GM20431 (cell line): ENCODE data around the gene SLC2A5.
"Not testable (repeated sequence)": the region's sequence is repeated elsewhere in the genome, so short reads cannot be mapped to it uniquely, and the experiment has no call there.

Experiments used
- in situ Hi-C: fragments of 300-500 bp; cut with MseI, MboI; formaldehyde crosslinking; loops from one replicate; pipeline ENCODE4 v1.15.0; 2020; ENCODE audit warnings: low sequenced_read_pairs; ENCODE audit not compliant: unreplicated experiment

The SLC2A5 gene

GRCh38 chr1:9093996-9094595 lies 24.7 kb upstream of the SLC2A5 start:
- in situ Hi-C loops: not testable (repeated sequence)

- in situ Hi-C loops: no loop called here
Observed at GRCh38 chr1:9093581-9093980, 24.1 kb upstream of the SLC2A5 start.

GRCh38 chr1:9093091-9093490 lies 23.7 kb upstream of the SLC2A5 start:
- in situ Hi-C loops: no loop called here

GRCh38 chr1:9088807-9089206 lies 19.4 kb upstream of the SLC2A5 start:
- in situ Hi-C loops: no loop called here

GRCh38 chr1:9087411-9088125 lies 18.1 kb upstream of the SLC2A5 start:
- in situ Hi-C loops: no loop called here

GRCh38 chr1:9086796-9087195 lies 17.4 kb upstream of the SLC2A5 start:
- in situ Hi-C loops: no loop called here

GRCh38 chr1:9086045-9086444 lies 16.6 kb upstream of the SLC2A5 start:
- in situ Hi-C loops: no loop called here

GRCh38 chr1:9085306-9085940 lies 16.0 kb upstream of the SLC2A5 start:
- in situ Hi-C loops: no loop called here

- in situ Hi-C loops: no loop called here
Observed at GRCh38 chr1:9084906-9085305, 15.5 kb upstream of the SLC2A5 start.

- in situ Hi-C loops: no loop called here
Observed at GRCh38 chr1:9081473-9081872, 12.0 kb upstream of the SLC2A5 start.

GRCh38 chr1:9080705-9081291 lies 11.4 kb upstream of the SLC2A5 start:
- in situ Hi-C loops: no loop called here

GRCh38 chr1:9079988-9080704 lies 10.7 kb upstream of the SLC2A5 start:
- in situ Hi-C loops: no loop called here

GRCh38 chr1:9078752-9079500 lies 9.5 kb upstream of the SLC2A5 start:
- in situ Hi-C loops: no loop called here

GRCh38 chr1:9078015-9078751 lies 8.7 kb upstream of the SLC2A5 start:
- in situ Hi-C loops: no loop called here

- in situ Hi-C loops: no loop called here
Observed at GRCh38 chr1:9075022-9075421, 5.6 kb upstream of the SLC2A5 start.

GRCh38 chr1:9073143-9073542 lies 3.7 kb upstream of the SLC2A5 start:
- in situ Hi-C loops: no loop called here

- in situ Hi-C loops: no loop called here
Observed at GRCh38 chr1:9071554-9072235, 2.3 kb upstream of the SLC2A5 start.

- in situ Hi-C loops: no loop called here
Observed at GRCh38 chr1:9070486-9070885, 1.1 kb upstream of the SLC2A5 start.

- in situ Hi-C loops: no loop called here
Observed at GRCh38 chr1:9068981-9069325, 482 bp downstream of the SLC2A5 start.
